ENCODE data around the gene NAGLU. TPM values are rescaled to one million over a fixed set of nuclear protein-coding genes. Genes with fewer than 3 reads are reported as not detected.
A peak's percentile ranks its signal among the peaks of the same experiment; 100 is the strongest.
"Not testable (repeated sequence)": the region's sequence is repeated elsewhere in the genome, so short reads cannot be mapped to it uniquely, and the experiment has no call there.

NAGLU gene
- total and polyA plus RNA-seq, 11 donors = 8.4 to 22.0 (median 12.5) TPM

DNA sequence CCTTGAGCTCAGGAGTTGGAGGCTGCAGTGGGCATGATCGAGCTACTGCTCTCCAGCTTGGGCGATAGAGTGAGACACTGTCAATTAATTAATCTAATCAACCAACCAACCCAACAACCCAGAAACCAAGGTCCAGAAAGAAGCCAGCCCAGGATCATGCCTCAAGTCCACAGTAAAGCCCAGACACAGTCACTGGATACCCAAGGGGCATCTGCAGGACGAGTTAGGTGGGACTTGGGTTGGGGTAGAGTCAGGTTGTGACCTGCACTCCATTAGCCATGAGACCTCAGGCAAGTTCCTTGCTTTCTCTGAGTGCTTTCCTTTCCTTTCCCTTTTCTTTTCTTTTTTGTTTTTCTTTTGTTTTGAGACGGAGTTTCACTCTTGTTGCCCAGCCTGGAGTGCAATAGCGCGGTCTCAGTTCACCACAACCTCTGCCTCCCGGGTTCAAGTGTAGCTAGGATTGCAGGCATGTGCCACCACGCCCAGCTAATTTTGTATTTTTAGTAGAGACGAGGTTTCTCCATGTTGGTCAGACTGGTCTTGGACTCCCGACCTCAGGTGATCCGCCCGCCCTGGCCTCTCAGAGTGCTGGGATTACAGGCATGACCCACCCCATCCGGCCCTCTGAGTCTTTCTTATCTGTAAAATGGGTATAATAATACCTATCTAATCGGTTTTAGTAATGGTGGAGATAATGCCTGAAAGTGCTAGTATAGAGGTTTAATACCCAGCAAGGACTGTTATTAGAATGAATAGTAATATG is 13.1 kb downstream of the NAGLU start:
- Histone ChIP-seq H3K4me3 (no peak overlapping the region), H3K4me1 (peaks cover 0 to 35% (median 19%) of the 10 kb centered on the region in 12 donors), H3K36me3 (peaks cover 0 to 12% (median 2%) of the 10 kb centered on the region in 9 donors), H3K27me3 (peaks cover 0 to 4% (median 0%) of the 10 kb centered on the region in 9 donors), H3K9me3 (no peaks in the 10 kb centered on the region), H3K27ac (no peak overlapping the region)
- ATAC-seq (no peak), DNase-seq (no peak)
- TF ChIP-seq POLR2A (IDR thresholded peaks at IDR 0.05) = no peak
- TF ChIP-seq, protein P1, sequence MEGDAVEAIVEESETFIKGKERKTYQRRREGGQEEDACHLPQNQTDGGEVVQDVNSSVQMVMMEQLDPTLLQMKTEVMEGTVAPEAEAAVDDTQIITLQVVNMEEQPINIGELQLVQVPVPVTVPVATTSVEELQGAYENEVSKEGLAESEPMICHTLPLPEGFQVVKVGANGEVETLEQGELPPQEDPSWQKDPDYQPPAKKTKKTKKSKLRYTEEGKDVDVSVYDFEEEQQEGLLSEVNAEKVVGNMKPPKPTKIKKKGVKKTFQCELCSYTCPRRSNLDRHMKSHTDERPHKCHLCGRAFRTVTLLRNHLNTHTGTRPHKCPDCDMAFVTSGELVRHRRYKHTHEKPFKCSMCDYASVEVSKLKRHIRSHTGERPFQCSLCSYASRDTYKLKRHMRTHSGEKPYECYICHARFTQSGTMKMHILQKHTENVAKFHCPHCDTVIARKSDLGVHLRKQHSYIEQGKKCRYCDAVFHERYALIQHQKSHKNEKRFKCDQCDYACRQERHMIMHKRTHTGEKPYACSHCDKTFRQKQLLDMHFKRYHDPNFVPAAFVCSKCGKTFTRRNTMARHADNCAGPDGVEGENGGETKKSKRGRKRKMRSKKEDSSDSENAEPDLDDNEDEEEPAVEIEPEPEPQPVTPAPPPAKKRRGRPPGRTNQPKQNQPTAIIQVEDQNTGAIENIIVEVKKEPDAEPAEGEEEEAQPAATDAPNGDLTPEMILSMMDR (IDR thresholded peaks at IDR 0.05) = no peak
- intact Hi-C loops (cut with DNase I) = no loop called here
- 85 to 86% (median 85%) methylated on average over 14 of the region's 14 CpGs for WGBS, 4 donors

DNA sequence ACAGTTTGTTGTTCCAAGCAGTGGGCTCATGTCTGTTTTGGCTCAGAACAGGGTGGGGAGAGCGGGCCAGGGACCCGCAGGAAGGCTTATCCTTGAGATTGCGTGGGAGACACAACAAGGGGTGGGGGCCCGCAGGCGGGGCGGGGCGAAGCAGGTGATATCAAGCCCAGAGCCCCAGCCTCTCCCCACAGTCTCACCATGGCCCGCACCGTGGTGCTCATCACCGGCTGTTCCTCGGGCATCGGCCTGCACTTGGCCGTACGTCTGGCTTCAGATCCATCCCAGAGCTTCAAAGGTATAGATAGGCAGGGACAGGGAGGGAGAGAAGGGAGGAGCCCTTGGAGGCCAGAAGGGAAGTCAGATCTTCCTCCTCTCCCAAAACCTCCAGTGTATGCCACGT is 16.7 kb downstream of the NAGLU start, which contains the start of gene HSD17B1:
TSS of gene HSD17B1 (plus strand) at position 188 of the 400 bp plus-strand sequence. CDS start at position 199, 11 bp downstream.
- H3K4me1 ChIP-seq = peaks cover 0 to 39% (median 22%) of the 10 kb centered on the region in 12 donors
- peak within 1 kb of the TSS in 8 of 12 donors; percentile 84 to 97 (median 90) for H3K27ac ChIP-seq
- H3K36me3 ChIP-seq; DNase-seq; H3K9me3 ChIP-seq; H3K27me3 ChIP-seq; ATAC-seq; intact Hi-C loops (cut with DNase I): not testable (repeated sequence)
- H3K4me3 ChIP-seq = peak within 1 kb of the TSS in 10 of 12 donors; percentile 68 to 98 (median 87)
- 85 to 95% (median 88%) methylated on average over 14 to 15 of the region's 15 CpGs for WGBS, 4 donors

DNA sequence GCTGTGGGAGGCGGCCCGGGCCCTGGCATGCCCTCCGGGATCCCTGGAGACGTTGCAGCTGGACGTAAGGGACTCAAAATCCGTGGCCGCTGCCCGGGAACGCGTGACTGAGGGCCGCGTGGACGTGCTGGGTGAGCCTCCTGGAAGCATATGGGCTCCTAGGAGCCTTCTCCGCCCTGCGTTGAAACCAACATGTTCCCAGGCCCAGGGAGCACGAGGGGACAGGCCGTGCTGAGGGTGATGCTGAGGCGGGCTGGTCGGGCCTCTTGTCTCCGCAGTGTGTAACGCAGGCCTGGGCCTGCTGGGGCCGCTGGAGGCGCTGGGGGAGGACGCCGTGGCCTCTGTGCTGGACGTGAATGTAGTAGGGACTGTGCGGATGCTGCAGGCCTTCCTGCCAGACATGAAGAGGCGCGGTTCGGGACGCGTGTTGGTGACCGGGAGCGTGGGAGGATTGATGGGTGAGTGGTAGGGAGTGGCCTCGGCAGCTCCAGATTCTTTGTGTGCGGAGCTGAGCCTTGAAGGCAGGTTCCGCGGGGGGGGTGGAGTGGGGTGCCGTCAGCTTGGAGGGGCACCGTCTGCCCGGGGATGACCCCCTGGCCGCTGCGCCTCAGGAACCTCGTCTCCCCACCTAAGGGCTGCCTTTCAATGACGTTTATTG is 17.2 kb downstream of the NAGLU start:
- peak overlapping the region in 5 of 12 donors; percentile 89 to 97 (median 93) for H3K27ac ChIP-seq
- ATAC-seq (peak in 3 of 4 donors; percentile 3 to 19 (median 11)), DNase-seq (peak in 2 of 5 donors; percentile 37 to 64)
- H3K9me3 ChIP-seq = no peaks in the 10 kb centered on the region
- intact Hi-C loops (cut with DNase I) = no loop called here
- TF ChIP-seq, protein P1 (IDR thresholded peaks at IDR 0.05) = no peak
- TF ChIP-seq POLR2A (IDR thresholded peaks at IDR 0.05) = no peak
- H3K27me3 ChIP-seq = peaks cover 0 to 3% (median 0%) of the 10 kb centered on the region in 9 donors
- peaks cover 0 to 5% (median 0%) of the 10 kb centered on the region in 9 donors for H3K36me3 ChIP-seq
- peak overlapping the region in 10 of 12 donors; percentile 68 to 98 (median 87) for H3K4me3 ChIP-seq
- 66 to 77% (median 74%) methylated on average over 30 to 45 of the region's 45 CpGs for WGBS, 4 donors
- H3K4me1 ChIP-seq = peaks cover 0 to 33% (median 18%) of the 10 kb centered on the region in 12 donors

DNA sequence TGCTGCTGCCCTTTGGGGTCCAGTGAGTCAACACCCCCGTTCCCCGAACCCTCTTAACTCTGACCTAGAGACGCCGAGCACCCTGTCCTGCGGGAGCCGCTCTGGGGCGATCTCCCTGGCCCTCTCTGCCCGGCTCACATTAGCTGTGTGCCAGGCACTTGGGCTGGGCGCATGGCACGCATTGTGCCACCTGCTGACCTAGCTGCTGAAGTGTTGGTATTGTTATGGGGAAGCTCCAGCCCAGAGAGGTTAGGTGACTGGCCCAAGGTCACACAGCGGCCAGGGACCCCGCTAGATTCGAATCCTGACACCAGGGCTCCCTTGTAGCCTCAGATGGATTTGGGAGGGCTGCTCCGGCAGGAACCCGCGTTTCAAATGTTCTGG is 17.8 kb downstream of the NAGLU start:
- peaks cover 0 to 5% (median 0%) of the 10 kb centered on the region in 9 donors for H3K36me3 ChIP-seq
- 42 to 76% (median 51%) methylated on average over 10 to 16 of the region's 16 CpGs for WGBS, 4 donors
- no peak for TF ChIP-seq POLR2A (IDR thresholded peaks at IDR 0.05)
- TF ChIP-seq, protein P1 (IDR thresholded peaks at IDR 0.05) = no peak
- peak overlapping the region in 11 of 12 donors; percentile 82 to 97 (median 89) for H3K27ac ChIP-seq
- H3K9me3 ChIP-seq = no peaks in the 10 kb centered on the region
- peak overlapping the region; percentile 65 to 98 (median 82) for H3K4me3 ChIP-seq
- peaks cover 0 to 28% (median 15%) of the 10 kb centered on the region in 12 donors for H3K4me1 ChIP-seq
- ATAC-seq = peak in 2 of 4 donors; percentile 13 to 17
- H3K27me3 ChIP-seq = no peaks in the 10 kb centered on the region
- peak in 1 of 5 donors; percentile 62 for DNase-seq
- intact Hi-C loops (cut with DNase I) = no loop called here

Measured in heart left ventricle (tissue), 16 donors.